Measurements from ENCODE around the gene XPO6.

The XPO6 gene

GRCh38 chr16:28105954-28106353 lies 105.8 kb downstream of the XPO6 start:
- Mint-ChIP-seq H3K9me3 (no peaks in the 10 kb centered on the region), H3K4me1 (peaks cover 15% of the 10 kb centered on the region), H3K27me3 (no peaks in the 10 kb centered on the region), H3K36me3 (peaks cover 17% of the 10 kb centered on the region), H3K4me3 (no peak overlapping the region), H3K27ac (no peak overlapping the region)

GRCh38 chr16:28105297-28105696 lies 106.5 kb downstream of the XPO6 start:
- Mint-ChIP-seq H3K4me3 (no peak overlapping the region), H3K27me3 (no peaks in the 10 kb centered on the region), H3K9me3 (no peaks in the 10 kb centered on the region), H3K27ac (no peak overlapping the region), H3K36me3 (peaks cover 14% of the 10 kb centered on the region), H3K4me1 (peaks cover 10% of the 10 kb centered on the region)

- Mint-ChIP-seq H3K9me3 (no peaks in the 10 kb centered on the region), H3K36me3 (peaks cover 13% of the 10 kb centered on the region), H3K27ac (no peak overlapping the region), H3K4me1 (peaks cover 3% of the 10 kb centered on the region), H3K27me3 (no peaks in the 10 kb centered on the region), H3K4me3 (no peak overlapping the region)
Observed at GRCh38 chr16:28104404-28104803, 107.4 kb downstream of the XPO6 start.

GRCh38 chr16:28103516-28104170 lies 108.1 kb downstream of the XPO6 start:
- H3K36me3 Mint-ChIP-seq, result peaks cover 11% of the 10 kb centered on the region

GRCh38 chr16:28101533-28101890 lies 110.3 kb downstream of the XPO6 start:
- peaks cover 14% of the 10 kb centered on the region for H3K36me3 Mint-ChIP-seq
- no peaks in the 10 kb centered on the region for H3K4me1 Mint-ChIP-seq
- no peak overlapping the region for H3K4me3 Mint-ChIP-seq
- no peaks in the 10 kb centered on the region for H3K9me3 Mint-ChIP-seq
- no peaks in the 10 kb centered on the region for H3K27me3 Mint-ChIP-seq
- H3K27ac Mint-ChIP-seq, result no peak overlapping the region

More at GRCh38 chr16:28103516-28104170, 108.1 kb downstream of the XPO6 start:
- Mint-ChIP-seq H3K27ac (no peak overlapping the region), H3K27me3 (no peaks in the 10 kb centered on the region), H3K4me3 (no peak overlapping the region), H3K4me1 (no peaks in the 10 kb centered on the region), H3K9me3 (no peaks in the 10 kb centered on the region)

GRCh38 chr16:28100810-28101532 lies 110.8 kb downstream of the XPO6 start:
- H3K4me1 Mint-ChIP-seq, result no peaks in the 10 kb centered on the region
- peaks cover 12% of the 10 kb centered on the region for H3K36me3 Mint-ChIP-seq
- no peak overlapping the region for H3K4me3 Mint-ChIP-seq
- H3K9me3 Mint-ChIP-seq, result no peaks in the 10 kb centered on the region
- no peaks in the 10 kb centered on the region for H3K27me3 Mint-ChIP-seq
- no peak overlapping the region for H3K27ac Mint-ChIP-seq

- H3K36me3 Mint-ChIP-seq, result peaks cover 12% of the 10 kb centered on the region
- H3K9me3 Mint-ChIP-seq, result no peaks in the 10 kb centered on the region
- no peaks in the 10 kb centered on the region for H3K4me1 Mint-ChIP-seq
- H3K27me3 Mint-ChIP-seq, result no peaks in the 10 kb centered on the region
- peak overlapping the region; percentile 53 for H3K27ac Mint-ChIP-seq
- H3K4me3 Mint-ChIP-seq, result no peak overlapping the region
Observed at GRCh38 chr16:28098959-28099945, 112.5 kb downstream of the XPO6 start.

- H3K9me3 Mint-ChIP-seq, result no peaks in the 10 kb centered on the region
- no peaks in the 10 kb centered on the region for H3K27me3 Mint-ChIP-seq
- H3K36me3 Mint-ChIP-seq, result peaks cover 12% of the 10 kb centered on the region
- no peak overlapping the region for H3K27ac Mint-ChIP-seq
- H3K4me3 Mint-ChIP-seq, result no peak overlapping the region
- H3K4me1 Mint-ChIP-seq, result no peaks in the 10 kb centered on the region
Observed at GRCh38 chr16:28098171-28098958, 113.4 kb downstream of the XPO6 start.

- no peaks in the 10 kb centered on the region for H3K27me3 Mint-ChIP-seq
- no peaks in the 10 kb centered on the region for H3K4me1 Mint-ChIP-seq
- peak overlapping the region; percentile 68 for H3K27ac Mint-ChIP-seq
- H3K4me3 Mint-ChIP-seq, result no peak overlapping the region
- H3K9me3 Mint-ChIP-seq, result no peaks in the 10 kb centered on the region
- H3K36me3 Mint-ChIP-seq, result peaks cover 12% of the 10 kb centered on the region
Observed at GRCh38 chr16:28096983-28097899, 114.5 kb downstream of the XPO6 start.

GRCh38 chr16:28093385-28093725 lies 118.4 kb downstream of the XPO6 start:
- H3K36me3 Mint-ChIP-seq, result peaks cover 3% of the 10 kb centered on the region
- H3K4me1 Mint-ChIP-seq, result no peaks in the 10 kb centered on the region
- no peak overlapping the region for H3K27ac Mint-ChIP-seq
- no peaks in the 10 kb centered on the region for H3K9me3 Mint-ChIP-seq
- H3K4me3 Mint-ChIP-seq, result no peak overlapping the region
- H3K27me3 Mint-ChIP-seq, result no peaks in the 10 kb centered on the region

- Mint-ChIP-seq H3K27me3 (no peaks in the 10 kb centered on the region), H3K9me3 (no peaks in the 10 kb centered on the region), H3K36me3 (peaks cover 3% of the 10 kb centered on the region)
Observed at GRCh38 chr16:28092721-28093384, 118.9 kb downstream of the XPO6 start.

GRCh38 chr16:28091656-28092055 lies 120.1 kb downstream of the XPO6 start:
- Mint-ChIP-seq H3K27me3 (no peaks in the 10 kb centered on the region), H3K27ac (no peak overlapping the region), H3K4me3 (no peak overlapping the region), H3K4me1 (no peaks in the 10 kb centered on the region), H3K36me3 (no peaks in the 10 kb centered on the region), H3K9me3 (no peaks in the 10 kb centered on the region)

More at GRCh38 chr16:28092721-28093384, 118.9 kb downstream of the XPO6 start:
- no peak overlapping the region for H3K4me3 Mint-ChIP-seq
- H3K27ac Mint-ChIP-seq, result no peak overlapping the region
- H3K4me1 Mint-ChIP-seq, result no peaks in the 10 kb centered on the region

GRCh38 chr16:28090646-28091377 lies 121.0 kb downstream of the XPO6 start:
- no peaks in the 10 kb centered on the region for H3K4me1 Mint-ChIP-seq
- no peaks in the 10 kb centered on the region for H3K27me3 Mint-ChIP-seq
- H3K36me3 Mint-ChIP-seq, result no peaks in the 10 kb centered on the region
- no peaks in the 10 kb centered on the region for H3K9me3 Mint-ChIP-seq
- H3K27ac Mint-ChIP-seq, result no peak overlapping the region
- H3K4me3 Mint-ChIP-seq, result no peak overlapping the region

Measured in activated naive CD4-positive, alpha-beta T cell treated with anti-CD3 and anti-CD28 coated beads, Interleukin-2, amount 50 U/mL, for 24 hours (primary cell).